ENCODE measurements around the gene PHLPP1.

GRCh38 chr18:62847081-62847480, 131.7 kb downstream of the PHLPP1 start:
- no peak for TF ChIP-seq CTCF (conservative IDR thresholded peaks at IDR 0.05; ENCODE audit: low read length)
- TF ChIP-seq EZH2phosphoT487 (IDR thresholded peaks at IDR 0.05; ENCODE audit: borderline replicate concordance, low read depth, low read length) = no peak

Measured in OCI-LY7 (cell line).